ENCODE data around the gene MEGF11. TPM values are rescaled to one million over a fixed set of nuclear protein-coding genes. Genes with fewer than 3 reads are reported as not detected.
"Not testable (repeated sequence)": the region's sequence is repeated elsewhere in the genome, so short reads cannot be mapped to it uniquely, and the experiment has no call there.

Gene MEGF11
- polyA plus RNA-seq, 3 donors from 2014 or later = not detected

- H3K27me3 Mint-ChIP-seq (ENCODE audit: low read depth in 3 of 3) = peaks cover 9 to 17% (median 10%) of the 10 kb centered on the region in 3 donors
- H3K36me3 Mint-ChIP-seq, DNase-seq, H3K27ac Mint-ChIP-seq, H3K9me3 Mint-ChIP-seq: not testable (repeated sequence)
- H3K4me3 Mint-ChIP-seq = peak overlapping the region in 1 of 5 donors; percentile 21
- H3K4me1 Mint-ChIP-seq = peaks cover 28 to 58% of the 10 kb centered on the region in 2 donors
Observed at GRCh38 chr15:65871886-65872285, 381.7 kb downstream of the MEGF11 start.

- DNase-seq = no peak
- H3K4me1 Mint-ChIP-seq = peaks cover 28 to 52% of the 10 kb centered on the region in 2 donors
Observed at GRCh38 chr15:65870889-65871533, 382.5 kb downstream of the MEGF11 start.

GRCh38 chr15:65869954-65870871, 383.3 kb downstream of the MEGF11 start:
- no peaks in the 10 kb centered on the region for H3K9me3 Mint-ChIP-seq
- DNase-seq = peak in 2 of 3 donors; percentile 7 to 9
- peaks cover 28 to 45% of the 10 kb centered on the region in 2 donors for H3K4me1 Mint-ChIP-seq
- H3K36me3 Mint-ChIP-seq = peaks cover 3 to 4% (median 4%) of the 10 kb centered on the region in 3 donors
- peaks cover 9 to 17% (median 10%) of the 10 kb centered on the region in 3 donors for H3K27me3 Mint-ChIP-seq (ENCODE audit: low read depth in 3 of 3)
- peak overlapping the region; percentile 95 to 99 (median 98) for H3K4me3 Mint-ChIP-seq
- peak overlapping the region; percentile 95 to 99 (median 97) for H3K27ac Mint-ChIP-seq

More at GRCh38 chr15:65870889-65871533, 382.5 kb downstream of the MEGF11 start:
- peak overlapping the region; percentile 95 to 99 (median 97) for H3K27ac Mint-ChIP-seq
- H3K4me3 Mint-ChIP-seq = peak overlapping the region; percentile 95 to 99 (median 98)
- H3K9me3 Mint-ChIP-seq = no peaks in the 10 kb centered on the region
- H3K27me3 Mint-ChIP-seq (ENCODE audit: low read depth in 3 of 3) = peaks cover 9 to 17% (median 10%) of the 10 kb centered on the region in 3 donors
- H3K36me3 Mint-ChIP-seq = peaks cover 3 to 4% (median 4%) of the 10 kb centered on the region in 3 donors

GRCh38 chr15:65869126-65869953, 384.2 kb downstream of the MEGF11 start, which contains the start of gene RAB11A:
TSS of gene RAB11A (plus strand) at chr15:65869491. CDS start at chr15:65869586, 95 bp downstream.
- H3K4me1 Mint-ChIP-seq = peaks cover 28 to 45% of the 10 kb centered on the region in 2 donors
- peaks cover under 1% of the 10 kb centered on the region in 3 donors for H3K36me3 Mint-ChIP-seq
- peak within 1 kb of the TSS; percentile 95 to 99 (median 98) for H3K4me3 Mint-ChIP-seq
- peaks cover 9 to 17% (median 10%) of the 10 kb centered on the region in 3 donors for H3K27me3 Mint-ChIP-seq (ENCODE audit: low read depth in 3 of 3)
- H3K27ac Mint-ChIP-seq = peak within 1 kb of the TSS; percentile 95 to 99 (median 97)
- no peaks in the 10 kb centered on the region for H3K9me3 Mint-ChIP-seq
- DNase-seq = peak; percentile 96 to 98 (median 98)

GRCh38 chr15:65868546-65869125, 384.9 kb downstream of the MEGF11 start:
- H3K27ac Mint-ChIP-seq = peak overlapping the region; percentile 95 to 99 (median 97)
- H3K9me3 Mint-ChIP-seq = no peaks in the 10 kb centered on the region
- H3K27me3 Mint-ChIP-seq (ENCODE audit: low read depth in 3 of 3) = peaks cover 9 to 17% (median 10%) of the 10 kb centered on the region in 3 donors
- DNase-seq = no peak
- no peaks in the 10 kb centered on the region for H3K36me3 Mint-ChIP-seq
- peak overlapping the region; percentile 95 to 99 (median 98) for H3K4me3 Mint-ChIP-seq
- H3K4me1 Mint-ChIP-seq = peaks cover 27 to 42% of the 10 kb centered on the region in 2 donors

- H3K9me3 Mint-ChIP-seq, H3K36me3 Mint-ChIP-seq, H3K4me3 Mint-ChIP-seq, DNase-seq: not testable (repeated sequence)
- H3K27ac Mint-ChIP-seq = peak overlapping the region in 1 of 6 donors; percentile 97
- H3K4me1 Mint-ChIP-seq = peaks cover 27 to 35% of the 10 kb centered on the region in 2 donors
- H3K27me3 Mint-ChIP-seq (ENCODE audit: low read depth in 3 of 3) = peaks cover 9 to 17% (median 10%) of the 10 kb centered on the region in 3 donors
Observed at GRCh38 chr15:65867933-65868332, 385.6 kb downstream of the MEGF11 start.

- Mint-ChIP-seq H3K27ac (peak overlapping the region in 1 of 6 donors; percentile 37), H3K27me3 (ENCODE audit: low read depth in 3 of 3) (peaks cover 9 to 17% (median 10%) of the 10 kb centered on the region in 3 donors), H3K4me3 (no peak overlapping the region), H3K9me3 (no peaks in the 10 kb centered on the region), H3K36me3 (no peaks in the 10 kb centered on the region), H3K4me1 (peaks cover 26 to 35% of the 10 kb centered on the region in 2 donors)
- no peak for DNase-seq
Observed at GRCh38 chr15:65867244-65867643, 386.3 kb downstream of the MEGF11 start.

GRCh38 chr15:65863106-65863505, 390.4 kb downstream of the MEGF11 start:
- Mint-ChIP-seq H3K4me3 (no peak overlapping the region), H3K27me3 (ENCODE audit: low read depth in 3 of 3) (peaks cover 0 to 10% (median 0%) of the 10 kb centered on the region in 3 donors)

GRCh38 chr15:65862682-65863081, 390.9 kb downstream of the MEGF11 start:
- H3K9me3 Mint-ChIP-seq = no peaks in the 10 kb centered on the region
- H3K27me3 Mint-ChIP-seq (ENCODE audit: low read depth in 3 of 3) = peaks cover 0 to 8% (median 0%) of the 10 kb centered on the region in 3 donors
- H3K4me1 Mint-ChIP-seq = peaks cover 17 to 22% of the 10 kb centered on the region in 2 donors
- H3K36me3 Mint-ChIP-seq = no peaks in the 10 kb centered on the region
- H3K4me3 Mint-ChIP-seq = no peak overlapping the region
- H3K27ac Mint-ChIP-seq = peak overlapping the region in 1 of 6 donors; percentile 55
- DNase-seq = peak; percentile 48 to 54 (median 48)

More at GRCh38 chr15:65863106-65863505, 390.4 kb downstream of the MEGF11 start:
- no peak for DNase-seq
- Mint-ChIP-seq H3K4me1 (peaks cover 13 to 18% of the 10 kb centered on the region in 2 donors), H3K9me3 (no peaks in the 10 kb centered on the region), H3K27ac (no peak overlapping the region), H3K36me3 (no peaks in the 10 kb centered on the region)

GRCh38 chr15:65857718-65858402, 395.7 kb downstream of the MEGF11 start:
- peaks cover 26 to 35% of the 10 kb centered on the region in 2 donors for H3K4me1 Mint-ChIP-seq
- H3K27ac Mint-ChIP-seq = peak overlapping the region; percentile 66 to 95 (median 83)
- no peaks in the 10 kb centered on the region for H3K36me3 Mint-ChIP-seq
- H3K9me3 Mint-ChIP-seq = no peaks in the 10 kb centered on the region
- peak; percentile 33 to 56 (median 56) for DNase-seq
- H3K27me3 Mint-ChIP-seq (ENCODE audit: low read depth in 3 of 3) = peaks cover 0 to 10% (median 3%) of the 10 kb centered on the region in 3 donors
- peak overlapping the region in 4 of 5 donors; percentile 4 to 50 (median 34) for H3K4me3 Mint-ChIP-seq

- Mint-ChIP-seq H3K9me3 (no peaks in the 10 kb centered on the region), H3K4me1 (peaks cover 23 to 30% of the 10 kb centered on the region in 2 donors), H3K36me3 (no peaks in the 10 kb centered on the region), H3K4me3 (peak overlapping the region in 3 of 5 donors; percentile 51 to 67 (median 51)), H3K27me3 (ENCODE audit: low read depth in 3 of 3) (peaks cover 0 to 10% (median 3%) of the 10 kb centered on the region in 3 donors), H3K27ac (peak overlapping the region in 5 of 6 donors; percentile 67 to 92 (median 89))
- DNase-seq = peak; percentile 64 to 69 (median 67)
Observed at GRCh38 chr15:65856821-65857455, 396.6 kb downstream of the MEGF11 start.

- Mint-ChIP-seq H3K27me3 (ENCODE audit: low read depth in 3 of 3) (peaks cover 0 to 3% (median 2%) of the 10 kb centered on the region in 3 donors), H3K36me3 (no peaks in the 10 kb centered on the region), H3K4me3 (no peak overlapping the region), H3K27ac (no peak overlapping the region), H3K4me1 (peaks cover 17 to 19% of the 10 kb centered on the region in 2 donors), H3K9me3 (no peaks in the 10 kb centered on the region)
- no peak for DNase-seq
Observed at GRCh38 chr15:65851981-65852380, 401.6 kb downstream of the MEGF11 start.

All from immature natural killer cell (primary cell).